NCI-H510A treated with DMSO at 0.1 percent for 48 hours (cell line): Measurements from ENCODE around the gene JADE3.

Source experiments
- DNase-seq: peaks from one replicate; lab custom pipeline; 2025; lab: John Stamatoyannopoulos, UW

Gene JADE3

GRCh38 chrX:46912098-46912602 lies at the start of gene JADE3:
Gene JADE3, plus strand, starts transcription at chrX:46912421. Its CDS starts 72,474 bp downstream, at chrX:46984895.
- DNase-seq = peak; percentile 81

GRCh38 chrX:46863072-46863471 lies 49.1 kb upstream of the JADE3 start:
- peak; percentile 11 for DNase-seq

GRCh38 chrX:46864606-46865005 lies 47.6 kb upstream of the JADE3 start:
- no peak for DNase-seq

DNA sequence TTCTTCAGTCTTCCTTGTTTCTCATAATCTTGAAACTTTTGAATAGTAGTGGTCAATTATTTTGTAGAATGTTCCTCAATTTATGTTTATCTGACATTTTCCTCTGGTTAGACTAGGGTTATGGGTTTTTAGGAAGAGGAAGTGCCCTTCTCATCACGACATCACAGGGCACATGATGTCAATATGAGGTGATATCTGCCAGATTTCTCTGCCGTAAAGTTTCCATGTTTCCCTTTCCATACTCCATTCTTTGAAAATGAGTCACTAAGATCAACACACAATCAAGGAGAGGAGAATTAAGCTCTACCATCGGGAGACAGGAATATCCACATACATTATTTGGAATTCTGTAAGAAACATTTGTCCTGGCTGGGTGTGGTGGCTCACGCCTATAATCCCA lies 46.9 kb upstream of the JADE3 start:
- no peak for DNase-seq

DNA sequence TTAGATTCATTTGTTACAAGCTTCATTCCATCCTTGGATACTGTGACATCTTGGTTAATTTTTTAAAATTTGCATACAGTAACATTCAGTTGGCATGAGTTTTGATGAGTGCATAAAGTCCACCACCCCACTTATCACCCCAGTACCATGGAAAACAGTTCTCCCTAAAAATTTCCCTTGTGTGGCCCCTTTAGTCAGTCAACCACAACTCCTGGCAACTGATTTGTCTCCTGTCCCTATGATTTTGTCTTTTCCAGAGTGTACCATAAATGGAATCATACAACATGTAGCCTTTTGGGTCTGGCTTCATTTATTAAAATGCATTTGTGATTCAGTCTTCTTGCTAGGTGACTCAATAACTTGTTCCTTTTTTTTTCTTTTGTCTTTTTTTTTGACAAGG lies 45.5 kb upstream of the JADE3 start:
- no peak for DNase-seq

DNA sequence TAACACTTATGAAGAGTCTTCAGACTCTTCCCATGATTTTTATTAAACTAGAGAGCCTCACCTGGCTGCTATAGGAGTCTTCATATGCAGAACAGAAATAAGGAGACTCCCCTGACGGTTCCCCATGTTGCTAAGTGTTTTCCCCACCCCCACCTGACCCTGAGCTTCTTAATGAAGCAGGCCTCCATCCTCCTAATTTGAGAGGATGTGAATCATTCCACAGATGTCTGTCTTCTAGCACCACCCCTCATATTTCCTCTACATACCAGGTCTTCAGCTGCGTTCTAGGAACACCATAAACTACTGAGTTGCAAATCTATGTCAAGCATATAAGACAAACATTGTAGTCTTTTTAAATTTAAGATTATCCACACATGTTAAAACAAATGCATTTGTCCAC lies 38.5 kb upstream of the JADE3 start:
- DNase-seq = no peak

GRCh38 chrX:46876901-46877300 lies 35.3 kb upstream of the JADE3 start:
- DNase-seq = no peak

DNA sequence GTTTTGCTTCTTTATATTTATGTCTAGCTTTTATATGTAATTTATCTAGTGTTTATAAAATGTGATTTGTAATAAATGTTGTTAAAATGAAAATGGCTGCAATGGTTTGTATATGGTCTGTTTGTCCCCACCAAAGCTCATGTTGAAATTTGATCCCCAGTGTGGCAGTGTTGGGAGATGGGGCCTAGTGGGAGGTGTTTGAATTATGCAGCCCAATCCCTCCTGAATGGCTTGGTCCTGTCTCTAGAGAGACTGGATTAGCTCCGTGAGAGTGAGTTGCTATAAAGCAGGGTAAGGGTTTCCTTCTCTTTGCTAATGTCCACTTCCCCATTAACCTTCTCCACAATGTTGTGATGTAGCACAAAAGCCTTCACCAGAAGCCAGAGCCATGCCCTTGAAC lies 30.0 kb upstream of the JADE3 start:
- DNase-seq = no peak

DNA sequence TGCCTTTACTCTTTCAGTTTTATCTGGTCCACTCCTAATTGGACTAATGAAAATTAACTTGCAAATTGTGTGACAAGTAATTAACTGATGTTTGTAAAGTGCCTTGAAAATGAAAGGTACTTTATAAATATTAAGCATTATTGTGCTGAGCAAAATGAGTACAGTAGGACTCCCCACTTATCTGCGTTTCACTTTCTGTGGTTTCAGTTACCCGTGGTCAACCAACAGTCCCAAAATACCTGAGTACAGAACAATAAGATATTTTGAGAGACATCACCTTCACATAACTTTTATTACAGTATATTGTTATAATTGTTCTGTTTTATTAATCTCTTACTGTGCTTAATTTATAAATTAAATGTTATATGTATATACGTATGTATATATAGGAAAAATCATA lies 27.4 kb upstream of the JADE3 start:
- DNase-seq = no peak

- DNase-seq = no peak
Measured at GRCh38 chrX:46898207-46898606, 14.0 kb upstream of the JADE3 start.

- peak; percentile 56 for DNase-seq
Measured at GRCh38 chrX:46903458-46904242, 8.6 kb upstream of the JADE3 start.

- DNase-seq = no peak
Measured at GRCh38 chrX:46904626-46905025, 7.6 kb upstream of the JADE3 start.

DNA sequence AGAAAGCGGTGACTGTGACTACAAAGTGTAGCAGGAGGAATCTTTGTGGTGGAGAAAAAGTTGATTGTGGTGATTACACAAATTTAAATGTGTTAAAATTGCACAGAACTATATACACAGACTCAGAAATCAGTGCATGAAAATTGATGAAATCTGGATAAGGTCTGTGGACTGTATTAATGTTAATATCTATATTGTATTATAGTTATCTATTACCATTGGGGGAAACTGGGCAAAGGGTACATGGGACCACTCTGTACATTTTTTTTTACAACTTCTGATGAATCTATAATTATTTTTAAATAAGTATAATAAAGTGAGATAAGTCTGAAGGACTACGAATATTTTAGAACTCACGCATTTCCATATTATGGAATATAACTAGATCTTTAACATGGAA lies 1.8 kb upstream of the JADE3 start:
- DNase-seq = no peak

DNA sequence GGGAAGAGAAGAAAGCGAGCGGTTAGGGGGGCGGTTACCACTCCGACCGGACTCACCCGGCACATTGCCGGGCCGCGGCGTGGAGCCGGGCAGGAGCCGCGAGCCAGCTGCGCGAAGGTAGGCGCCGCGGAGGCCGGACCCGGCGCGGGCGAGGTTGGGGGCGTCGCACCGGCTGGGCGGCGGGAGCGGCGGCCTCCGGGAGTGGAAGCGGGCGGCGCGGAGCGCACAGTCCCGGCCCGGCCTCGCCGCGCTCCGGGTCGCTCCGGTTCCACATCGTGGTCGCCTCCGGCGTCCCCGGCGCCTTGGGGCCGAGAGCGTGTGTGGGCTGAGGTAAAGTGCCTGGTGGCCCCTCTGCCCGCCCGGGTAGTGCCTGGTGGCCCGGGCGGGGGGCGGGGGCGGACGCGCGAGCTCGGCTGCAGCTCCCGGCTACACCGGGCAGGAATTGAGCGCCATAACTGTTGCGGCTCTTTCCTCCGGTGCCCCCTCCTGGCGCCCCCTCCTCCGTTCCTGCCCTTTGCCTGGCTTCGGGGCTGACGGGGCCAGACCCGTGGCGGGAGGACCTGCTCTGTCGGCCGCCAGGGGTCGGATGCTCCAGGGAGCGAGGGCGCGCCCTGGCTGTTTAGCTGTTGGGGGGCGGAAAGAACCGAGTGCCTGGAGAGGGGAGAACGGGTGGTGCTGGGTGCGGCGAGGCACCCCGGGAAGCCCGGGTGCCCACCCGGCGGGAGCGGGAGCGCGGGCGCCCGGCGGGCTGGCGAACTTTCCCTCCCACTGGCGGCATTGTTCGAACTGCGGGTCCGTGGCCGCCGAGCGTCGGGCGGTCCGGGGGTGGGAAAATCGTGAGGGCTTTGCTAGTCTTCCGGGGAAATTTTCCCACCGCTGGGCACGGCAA lies 626 bp downstream of the JADE3 start:
- peak; percentile 9 for DNase-seq

DNA sequence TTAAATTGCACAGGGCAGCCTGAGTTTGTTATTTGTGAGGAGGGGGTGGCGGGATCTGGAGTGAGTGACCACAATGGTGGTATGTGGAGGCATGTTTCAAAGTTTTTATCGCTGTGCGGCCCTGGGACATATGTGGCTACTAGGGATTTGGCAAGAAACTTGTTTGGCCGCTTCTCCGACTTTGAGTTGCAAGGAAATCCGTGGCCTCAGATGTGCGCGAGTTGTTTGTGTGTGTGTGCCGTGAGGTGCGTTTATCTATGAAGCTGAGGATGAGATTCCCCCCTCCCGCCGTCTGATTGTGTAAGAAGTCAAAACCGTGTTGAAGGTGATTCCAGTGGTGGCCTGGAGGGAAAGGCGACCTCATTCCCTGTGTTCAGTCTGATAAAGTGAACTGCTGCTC lies 1.4 kb downstream of the JADE3 start:
- DNase-seq = peak; percentile 16

- no peak for DNase-seq
Measured at GRCh38 chrX:46916273-46916672, 4.1 kb downstream of the JADE3 start.

DNA sequence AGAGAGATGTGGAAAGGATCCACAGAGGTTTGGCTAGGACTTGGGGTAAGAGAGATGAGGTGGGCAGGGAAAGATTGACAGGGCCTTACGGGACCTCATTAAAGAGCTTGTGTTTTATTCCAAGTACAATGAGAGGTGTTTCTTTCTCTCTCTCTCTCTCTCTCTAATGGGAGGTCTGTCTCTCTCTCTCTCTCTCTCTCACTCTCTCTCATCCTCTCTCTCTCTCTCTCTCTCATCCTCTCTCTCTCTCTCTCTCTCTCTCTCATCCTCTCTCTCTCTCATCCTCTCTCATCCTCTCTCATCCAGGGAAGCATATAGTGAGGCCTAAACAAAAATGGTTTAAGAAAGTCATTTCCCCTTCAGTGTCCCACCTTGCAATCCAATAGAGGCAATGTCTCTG lies 5.4 kb downstream of the JADE3 start:
- no peak for DNase-seq

GRCh38 chrX:46918434-46918833 lies 6.2 kb downstream of the JADE3 start:
- DNase-seq = no peak

DNA sequence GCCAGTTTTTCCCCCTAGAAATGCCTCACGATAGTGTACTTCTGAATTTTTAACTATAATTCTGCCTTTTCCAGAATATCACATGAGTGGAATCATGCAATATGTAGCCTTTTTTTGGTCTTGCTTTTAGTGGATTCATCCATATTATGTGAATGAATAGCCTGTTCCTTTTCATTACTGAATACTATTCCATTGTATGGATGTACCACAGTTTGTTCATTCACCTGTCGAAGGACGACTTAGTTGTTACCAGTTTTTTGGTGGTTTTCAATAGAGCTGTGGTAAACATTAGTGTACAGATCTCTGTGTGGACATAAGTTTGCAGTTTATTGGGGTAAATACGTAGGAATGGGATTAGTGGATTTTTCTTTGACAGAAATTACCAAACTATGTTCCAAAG lies 8.0 kb downstream of the JADE3 start:
- no peak for DNase-seq

GRCh38 chrX:46922611-46923010 lies 10.4 kb downstream of the JADE3 start:
- no peak for DNase-seq

GRCh38 chrX:46927718-46928117 lies 15.5 kb downstream of the JADE3 start:
- no peak for DNase-seq

GRCh38 chrX:46929439-46930261 lies 17.4 kb downstream of the JADE3 start:
- DNase-seq = no peak
